ENCODE data around the gene TRIM21. TPM values are rescaled to one million over a fixed set of nuclear protein-coding genes. Genes with fewer than 3 reads are reported as not detected.

Gene TRIM21
- total and polyA plus RNA-seq, 9 of the 15 experiments (the other 6 are each of a cell fraction or from before 2014, with no cell fraction given), result 9.2 to 21.1 (median 10.8) TPM

GRCh38 chr11:4393209-4393857 lies at the start of gene TRIM21 (continued):
- no peak for TF ChIP-seq CREB5 (CRISPR knock-in tag; IDR thresholded peaks at IDR 0.05)
- no peak for TF ChIP-seq TOE1 (IDR thresholded peaks at IDR 0.05; ENCODE audit: borderline replicate concordance)
- TF ChIP-seq TOE1 (CRISPR knock-in tag; IDR thresholded peaks at IDR 0.05; ENCODE audit: borderline replicate concordance, low read depth), result no peak
- TF ChIP-seq EWSR1 (IDR thresholded peaks at IDR 0.05; ENCODE audit: borderline replicate concordance, low read depth, partially characterized antibody), result no peak
- no peak for TF ChIP-seq ZNF507 (tag; conservative IDR thresholded peaks at IDR 0.05)
- TF ChIP-seq ATF3 (IDR thresholded peaks at IDR 0.05), result no peak
- no peak; the same call in 1 of the 2 replicates for TF ChIP-seq ATF3 (CRISPR knock-in tag; conservative IDR thresholded peaks at IDR 0.05)
- no peak for TF ChIP-seq REST (IDR thresholded peaks at IDR 0.05; ENCODE audit: borderline replicate concordance)
- no peak for TF ChIP-seq REST (CRISPR knock-in tag; IDR thresholded peaks at IDR 0.05; ENCODE audit: low read depth)
- no peak for TF ChIP-seq ZBTB5 (IDR thresholded peaks at IDR 0.05)
- TF ChIP-seq KLF13 (tag; IDR thresholded peaks at IDR 0.05; ENCODE audit: borderline replicate concordance, low read depth), result no peak
- no peak for TF ChIP-seq ZNF395 (CRISPR knock-in tag; IDR thresholded peaks at IDR 0.05)
- no peak for TF ChIP-seq ERF (CRISPR knock-in tag; IDR thresholded peaks at IDR 0.05)
